Measurements from ENCODE around the gene TRAPPC5.

DNA sequence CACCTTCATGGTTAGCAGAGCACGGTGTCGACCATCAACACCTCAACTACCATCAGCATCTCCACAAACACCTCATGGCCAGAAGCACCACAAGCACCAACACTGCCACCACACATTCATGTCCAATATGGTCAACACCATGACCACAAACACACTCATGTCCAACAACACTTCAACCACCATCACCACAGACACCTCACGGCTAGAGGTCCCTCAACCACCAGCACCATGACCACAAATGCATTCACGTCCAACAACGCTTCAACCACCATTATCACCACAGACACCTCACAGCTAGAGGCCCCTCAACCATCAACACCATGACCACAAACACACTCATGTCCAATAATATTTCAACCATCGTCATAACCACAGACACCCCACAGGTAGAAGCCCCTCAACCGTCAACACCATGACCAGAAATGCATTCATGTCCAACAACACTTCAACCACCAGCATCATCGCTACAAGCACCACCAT, 10.2 kb downstream of the TRAPPC5 start:
- TF ChIP-seq CTCF (optimal IDR thresholded peaks at IDR 0.05 in 1 of 3, IDR thresholded peaks at IDR 0.05 in 1 of 3, conservative IDR thresholded peaks at IDR 0.05 in 1 of 3; ENCODE audit: extremely low read depth in 1 of 3, insufficient read depth in 2 of 3, low read length in 3 of 3) (no peak), EZH2 (IDR thresholded peaks at IDR 0.05; ENCODE audit: low read length) (no peak)

Measured in keratinocyte (primary cell).